Measurements from ENCODE around the gene DRD1.

The DRD1 gene

GRCh38 chr5:175444060-175444904 lies at the start of gene DRD1:
Gene DRD1, minus strand, starts transcription at chr5:175444182. Its CDS starts 1,083 bp downstream, at chr5:175443099.
- peak; percentile 66 for DNase-seq (ENCODE audit: low spot score)

- DNase-seq (ENCODE audit: low spot score) = no peak
Observed at GRCh38 chr5:175493726-175494125, 49.7 kb upstream of the DRD1 start.

- DNase-seq (ENCODE audit: low spot score) = no peak
Observed at GRCh38 chr5:175493260-175493659, 49.3 kb upstream of the DRD1 start.

- DNase-seq (ENCODE audit: low spot score) = no peak
Observed at GRCh38 chr5:175491223-175491622, 47.2 kb upstream of the DRD1 start.

GRCh38 chr5:175489693-175490443 lies 45.9 kb upstream of the DRD1 start:
- DNase-seq (ENCODE audit: low spot score) = no peak

- no peak for DNase-seq (ENCODE audit: low spot score)
Observed at GRCh38 chr5:175487514-175488222, 43.7 kb upstream of the DRD1 start.

GRCh38 chr5:175485631-175486030 lies 41.6 kb upstream of the DRD1 start:
- no peak for DNase-seq (ENCODE audit: low spot score)

- DNase-seq (ENCODE audit: low spot score) = no peak
Observed at GRCh38 chr5:175484829-175485228, 40.8 kb upstream of the DRD1 start.

GRCh38 chr5:175484322-175484721 lies 40.3 kb upstream of the DRD1 start:
- DNase-seq (ENCODE audit: low spot score) = no peak

GRCh38 chr5:175483337-175483736 lies 39.4 kb upstream of the DRD1 start:
- DNase-seq (ENCODE audit: low spot score) = no peak

GRCh38 chr5:175479125-175479881 lies 35.3 kb upstream of the DRD1 start:
- no peak for DNase-seq (ENCODE audit: low spot score)

GRCh38 chr5:175478384-175479124 lies 34.6 kb upstream of the DRD1 start, which contains the start of gene SFXN1:
Gene SFXN1, plus strand, starts transcription at chr5:175478560. Its CDS starts 13,544 bp downstream, at chr5:175492104.
- peak; percentile 93 for DNase-seq (ENCODE audit: low spot score)

- DNase-seq (ENCODE audit: low spot score) = no peak
Observed at GRCh38 chr5:175478008-175478383, 34.0 kb upstream of the DRD1 start.

GRCh38 chr5:175477440-175477839 lies 33.5 kb upstream of the DRD1 start:
- no peak for DNase-seq (ENCODE audit: low spot score)

GRCh38 chr5:175475248-175475647 lies 31.3 kb upstream of the DRD1 start:
- no peak for DNase-seq (ENCODE audit: low spot score)

GRCh38 chr5:175472378-175472777 lies 28.4 kb upstream of the DRD1 start:
- no peak for DNase-seq (ENCODE audit: low spot score)

- no peak for DNase-seq (ENCODE audit: low spot score)
Observed at GRCh38 chr5:175471628-175472027, 27.6 kb upstream of the DRD1 start.

GRCh38 chr5:175471196-175471595 lies 27.2 kb upstream of the DRD1 start:
- DNase-seq (ENCODE audit: low spot score) = no peak

GRCh38 chr5:175470781-175471180 lies 26.8 kb upstream of the DRD1 start:
- no peak for DNase-seq (ENCODE audit: low spot score)

GRCh38 chr5:175469916-175470315 lies 25.9 kb upstream of the DRD1 start:
- no peak for DNase-seq (ENCODE audit: low spot score)

GRCh38 chr5:175468892-175469291 lies 24.9 kb upstream of the DRD1 start:
- no peak for DNase-seq (ENCODE audit: low spot score)
